DMS153 treated with DMSO at 0.1 percent for 48 hours (cell line): ENCODE data around the gene ZNF292.
"Not testable (repeated sequence)": the region's sequence is repeated elsewhere in the genome, so short reads cannot be mapped to it uniquely, and the experiment has no call there.

ENCODE experiments used
- DNase-seq: peaks from one replicate; lab custom pipeline; 2025; ENCODE audit not compliant: unreplicated experiment; lab: John Stamatoyannopoulos, UW

Gene ZNF292

GRCh38 chr6:87274660-87275274 lies 119.4 kb downstream of the ZNF292 start:
- DNase-seq: no peak

GRCh38 chr6:87276624-87277023 lies 121.3 kb downstream of the ZNF292 start:
- no peak for DNase-seq

DNA sequence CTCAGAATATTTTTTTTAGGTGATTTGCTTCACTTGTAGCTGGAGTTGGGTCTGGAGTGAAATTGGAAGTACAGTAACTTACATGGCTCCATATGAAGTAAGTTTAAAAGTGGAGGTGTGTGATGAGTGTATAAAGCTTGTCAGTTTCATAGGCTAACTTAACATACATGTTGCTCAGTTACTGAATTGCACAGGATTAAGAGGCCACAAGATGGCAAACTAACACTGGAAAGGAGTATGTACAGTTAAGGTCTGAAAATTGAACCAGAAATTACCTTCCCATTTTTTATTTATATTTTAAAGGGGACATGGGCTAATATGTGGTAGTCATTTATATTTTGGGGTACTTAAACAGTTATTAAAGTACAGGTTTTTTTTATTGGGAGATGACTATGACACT lies 121.8 kb downstream of the ZNF292 start:
- DNase-seq: no peak

DNA sequence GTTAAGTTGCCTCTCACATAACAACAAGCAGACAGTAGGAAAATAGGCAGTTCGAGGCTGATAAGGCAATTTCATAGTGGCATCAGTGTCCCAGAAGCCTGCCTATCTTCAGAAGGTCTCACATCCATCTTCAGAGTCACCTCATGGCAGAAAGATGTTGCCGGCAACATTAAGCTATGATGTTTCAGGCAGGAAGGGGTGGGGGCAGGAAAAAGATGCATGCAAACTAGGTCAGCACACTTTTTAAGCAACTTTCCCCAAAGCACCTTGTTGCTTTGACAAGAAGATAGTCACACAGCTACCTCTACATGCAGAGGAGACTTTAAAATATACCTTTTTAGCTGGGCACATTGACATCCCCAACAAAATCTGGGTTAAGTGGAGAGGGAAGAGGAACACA lies 123.8 kb downstream of the ZNF292 start:
- DNase-seq: no peak

- no peak for DNase-seq
Observed at GRCh38 chr6:87281426-87281825, 126.1 kb downstream of the ZNF292 start.

GRCh38 chr6:87282743-87283142 lies 127.4 kb downstream of the ZNF292 start:
- no peak for DNase-seq

DNA sequence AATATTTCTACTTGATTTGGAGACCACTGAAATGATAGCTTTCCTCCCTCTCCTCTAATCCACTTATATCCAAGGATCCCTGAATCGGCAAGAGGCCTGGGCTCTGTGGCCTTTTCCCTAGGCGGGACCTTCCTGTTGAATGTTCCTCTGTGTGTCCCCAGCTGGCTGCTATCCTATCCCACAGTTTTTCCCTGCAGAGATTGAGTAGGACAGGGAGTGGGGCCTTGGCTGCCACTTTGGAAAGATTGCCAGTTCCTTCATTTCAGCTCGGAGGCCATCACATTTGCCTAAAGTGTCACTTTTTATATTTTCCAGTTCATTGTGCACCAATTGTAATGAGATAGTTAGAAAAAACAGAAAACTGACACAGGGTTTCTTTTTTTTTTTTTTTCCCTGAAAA lies 128.1 kb downstream of the ZNF292 start:
- no peak for DNase-seq

DNA sequence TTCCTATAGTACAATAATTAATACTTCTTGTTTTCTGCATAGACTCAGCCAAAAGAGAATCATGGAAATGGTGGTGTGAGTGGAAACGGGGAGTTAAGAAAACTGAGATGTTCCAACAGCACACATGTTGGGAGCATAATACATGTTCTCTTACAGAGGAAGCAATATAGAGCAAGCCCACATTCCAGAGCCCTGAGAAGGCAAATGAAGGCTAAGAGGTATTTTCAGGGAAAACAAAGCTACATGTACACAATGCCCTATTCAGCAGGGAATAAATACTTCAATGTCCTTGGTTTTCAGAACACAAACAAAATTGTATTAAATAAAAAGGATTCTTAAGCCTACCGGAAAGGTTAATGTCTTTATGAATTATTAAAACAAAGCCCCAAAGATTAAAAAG lies 131.9 kb downstream of the ZNF292 start:
- DNase-seq: no peak

DNA sequence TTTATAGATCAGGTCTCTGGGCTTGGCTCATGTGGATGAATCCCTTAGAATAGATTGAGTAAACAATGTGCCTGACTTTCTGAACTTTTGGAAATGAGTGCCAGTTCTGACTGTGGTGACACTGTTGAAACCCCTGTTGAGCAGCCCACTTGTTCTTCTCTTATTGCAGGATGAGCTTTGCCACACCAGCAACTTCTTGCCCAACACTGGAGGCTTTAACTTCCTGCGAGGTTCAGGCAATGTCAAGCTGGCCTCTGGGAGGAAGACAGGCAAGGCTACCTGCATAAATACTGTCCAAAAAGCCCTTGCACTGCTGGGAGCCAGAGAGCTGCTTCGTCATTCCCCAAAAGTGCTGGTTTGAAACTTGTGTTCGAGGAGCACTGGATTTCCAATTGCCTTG lies 134.2 kb downstream of the ZNF292 start:
- DNase-seq: no peak

GRCh38 chr6:87291883-87292282 lies 136.5 kb downstream of the ZNF292 start:
- no peak for DNase-seq

DNA sequence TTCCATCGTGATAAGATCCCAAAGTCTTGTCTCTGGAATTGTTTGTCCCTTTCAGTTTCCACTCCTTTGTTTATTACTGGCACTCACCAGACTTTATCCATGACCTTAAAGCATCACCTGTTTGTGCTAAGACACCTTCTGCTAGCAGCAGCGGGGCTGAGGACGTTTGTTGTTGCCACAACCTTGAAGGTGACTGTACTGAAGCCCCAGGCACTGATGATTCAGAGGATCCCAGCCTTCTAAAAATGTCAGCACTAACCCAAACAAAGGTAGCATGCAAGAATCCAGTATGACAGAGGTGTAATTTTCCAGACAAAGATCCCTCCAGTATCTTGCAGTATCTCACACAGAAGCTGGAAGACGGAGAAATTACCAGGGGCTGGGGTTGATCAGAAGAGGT lies 138.2 kb downstream of the ZNF292 start:
- DNase-seq: no peak

- DNase-seq: no peak
Observed at GRCh38 chr6:87297119-87297518, 141.8 kb downstream of the ZNF292 start.

DNA sequence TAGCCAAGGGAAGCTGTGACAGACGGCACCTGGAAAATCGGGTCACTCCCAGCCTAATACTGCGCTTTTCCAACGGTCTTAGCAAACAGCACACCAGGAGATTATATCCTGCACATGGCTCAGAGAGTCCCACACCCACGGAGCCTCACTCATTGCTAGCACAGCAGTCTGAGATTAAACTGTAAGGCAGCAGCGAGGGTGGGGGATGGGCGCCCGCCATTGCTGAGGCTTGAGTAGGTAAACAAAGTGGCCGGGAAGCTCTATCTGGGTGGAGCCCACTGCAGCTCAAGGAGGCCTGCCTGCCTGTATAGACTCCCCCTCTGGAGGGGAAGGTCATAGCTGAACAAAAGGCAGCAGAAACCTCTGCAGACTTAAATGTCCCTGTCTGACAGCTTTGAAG lies 145.9 kb downstream of the ZNF292 start:
- not testable (repeated sequence) for DNase-seq

- DNase-seq: no peak
Observed at GRCh38 chr6:87308970-87309369, 153.6 kb downstream of the ZNF292 start.

DNA sequence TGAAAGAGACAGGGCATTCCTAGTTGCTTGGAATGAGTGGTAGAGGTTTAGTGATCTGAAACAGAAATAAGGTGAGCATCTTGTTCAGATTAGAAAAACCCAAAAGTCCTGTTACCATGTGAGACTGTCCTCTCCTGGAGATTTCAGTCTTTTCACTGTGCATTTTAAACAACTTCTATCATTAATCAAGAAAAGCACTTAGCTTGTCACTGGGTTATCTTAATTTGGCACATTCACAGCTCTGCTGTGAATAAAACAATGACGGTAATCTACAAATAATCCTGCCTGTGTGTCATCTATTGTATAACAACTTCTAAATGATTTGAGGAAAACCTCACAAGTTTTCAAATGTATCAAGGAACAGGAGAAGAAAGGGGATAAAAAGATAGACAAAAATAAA lies 157.5 kb downstream of the ZNF292 start:
- no peak for DNase-seq
